GM18858 (cell line): ENCODE data around the gene TXNRD1.

Experiments used
- ATAC-seq: cut with Tn5 transposase; IDR thresholded peaks from one replicate; pipeline ENCODE4 v1.9.1; 2021; ENCODE audit not compliant: unreplicated experiment

TXNRD1 gene

DNA sequence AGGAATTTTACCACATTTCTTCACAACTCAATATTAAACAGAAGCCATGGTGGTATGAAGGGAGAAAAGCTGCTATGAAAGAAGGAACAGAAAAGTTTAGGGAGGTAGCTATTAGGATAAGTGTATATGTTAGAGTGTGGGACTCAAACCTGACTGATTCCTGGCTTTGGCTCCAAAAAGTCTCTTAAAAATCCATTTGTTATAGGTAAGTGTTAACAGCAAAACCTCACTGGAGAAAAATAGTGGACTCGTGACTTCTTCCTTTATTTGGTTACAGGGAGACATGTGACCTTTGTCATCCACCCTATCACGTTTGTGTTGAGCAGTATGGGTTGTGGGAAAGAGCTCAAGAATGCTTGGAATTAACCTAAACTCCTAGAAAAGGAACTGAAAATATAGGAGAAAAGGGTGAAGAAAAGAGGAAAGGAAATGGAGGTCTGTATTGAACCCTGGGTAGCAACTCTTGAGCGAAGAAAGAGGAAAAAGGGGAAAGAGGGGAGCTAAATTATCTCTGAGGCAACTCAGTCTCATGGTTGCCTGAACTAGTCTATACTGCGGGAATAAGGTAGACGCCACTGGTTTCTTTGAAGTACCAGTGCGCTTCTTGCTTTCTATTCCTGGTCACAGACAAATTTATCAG is 84.4 kb downstream of the TXNRD1 start:
- ATAC-seq, result no peak

- ATAC-seq, result peak; percentile 68
These were observed 88.1 kb downstream of the TXNRD1 start, which contains the start of gene EID3 for GRCh38 chr12:104303538-104304151. EID3 (plus strand) TSS chr12:104303739; CDS start chr12:104303935, 196 bp downstream.

DNA sequence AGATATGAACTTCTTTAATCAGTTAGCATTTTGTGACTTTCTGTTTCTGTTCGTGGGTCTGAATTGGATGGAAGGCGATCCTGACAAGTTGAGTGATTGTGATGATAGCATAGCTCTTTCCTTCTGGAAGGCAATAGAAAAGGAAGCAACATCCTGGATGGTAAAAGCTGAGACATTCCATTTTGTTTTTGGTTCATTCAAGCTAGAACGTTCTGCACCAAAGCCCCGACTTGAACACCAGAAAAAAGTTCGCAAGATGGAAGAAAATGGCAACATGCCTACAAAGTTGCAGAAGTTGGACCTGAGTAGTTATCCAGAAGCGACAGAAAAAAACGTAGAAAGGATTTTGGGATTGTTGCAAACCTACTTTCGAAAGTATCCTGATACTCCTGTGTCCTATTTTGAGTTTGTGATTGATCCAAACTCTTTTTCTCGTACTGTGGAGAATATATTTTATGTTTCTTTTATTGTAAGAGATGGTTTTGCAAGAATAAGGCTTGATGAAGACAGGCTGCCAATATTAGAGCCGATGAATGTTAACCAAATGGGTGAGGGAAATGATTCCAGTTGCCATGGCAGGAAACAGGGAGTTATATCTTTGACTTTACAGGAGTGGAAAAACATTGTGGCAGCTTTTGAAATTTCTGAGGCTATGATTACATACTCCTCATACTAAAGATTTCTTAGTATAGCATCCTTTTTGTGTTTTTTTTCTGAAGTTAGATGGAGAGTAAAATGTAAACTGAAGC is 88.9 kb downstream of the TXNRD1 start:
- ATAC-seq, result no peak

DNA sequence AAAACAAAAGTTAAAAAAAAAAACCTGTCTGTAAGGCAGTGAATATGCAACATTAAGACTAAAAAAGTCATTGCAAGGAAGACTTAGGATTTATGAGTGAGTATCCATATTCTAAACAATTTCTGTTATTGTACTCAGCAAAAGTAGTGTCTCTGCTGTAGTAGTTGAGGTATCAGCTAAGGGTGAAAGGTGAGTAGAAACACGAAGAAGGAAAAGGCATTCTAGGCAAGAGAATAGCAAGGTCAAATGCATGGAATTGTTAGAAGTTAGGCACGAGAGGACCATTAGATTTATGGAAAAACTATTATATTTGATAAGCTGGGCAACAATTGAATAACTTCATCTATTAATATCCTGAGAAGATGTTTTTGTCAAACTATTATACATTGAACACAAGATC is 89.8 kb downstream of the TXNRD1 start:
- no peak for ATAC-seq

GRCh38 chr12:104306376-104306775 is 90.8 kb downstream of the TXNRD1 start:
- ATAC-seq, result no peak

DNA sequence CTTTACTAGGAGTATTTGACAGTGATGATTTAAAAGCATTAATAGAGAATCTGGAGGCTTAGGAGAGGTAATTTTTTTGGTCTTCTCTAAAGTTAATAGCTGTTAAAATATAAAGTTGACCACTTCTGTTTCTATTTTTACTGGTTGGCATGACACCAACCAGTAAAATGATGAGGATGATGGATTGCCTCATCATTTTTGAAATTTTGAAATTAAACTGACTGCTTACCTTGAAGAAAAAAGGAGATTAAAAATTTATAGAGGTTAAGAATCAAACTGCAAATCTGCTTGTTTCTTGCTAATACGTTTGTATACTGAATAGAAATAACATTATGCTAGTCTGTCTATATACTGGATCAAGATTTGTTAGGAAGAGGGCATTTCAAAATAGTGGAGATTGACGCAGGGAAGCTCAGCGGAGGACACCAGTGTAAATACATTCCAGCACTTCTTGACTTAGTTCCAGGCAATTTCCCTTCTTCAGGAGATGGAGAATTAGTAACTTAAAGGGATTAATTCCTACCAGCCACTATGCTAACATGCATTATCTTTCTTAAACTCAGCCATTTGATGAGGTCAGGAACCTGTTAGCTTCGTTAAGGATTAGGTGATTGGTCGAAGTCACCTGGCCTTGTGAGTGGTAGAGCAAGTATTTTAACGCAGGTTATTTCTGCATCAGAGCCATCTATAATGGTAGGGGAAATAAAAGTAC is 91.5 kb downstream of the TXNRD1 start:
- ATAC-seq, result no peak

- ATAC-seq, result no peak
These were observed 92.0 kb downstream of the TXNRD1 start for GRCh38 chr12:104307655-104308000.

DNA sequence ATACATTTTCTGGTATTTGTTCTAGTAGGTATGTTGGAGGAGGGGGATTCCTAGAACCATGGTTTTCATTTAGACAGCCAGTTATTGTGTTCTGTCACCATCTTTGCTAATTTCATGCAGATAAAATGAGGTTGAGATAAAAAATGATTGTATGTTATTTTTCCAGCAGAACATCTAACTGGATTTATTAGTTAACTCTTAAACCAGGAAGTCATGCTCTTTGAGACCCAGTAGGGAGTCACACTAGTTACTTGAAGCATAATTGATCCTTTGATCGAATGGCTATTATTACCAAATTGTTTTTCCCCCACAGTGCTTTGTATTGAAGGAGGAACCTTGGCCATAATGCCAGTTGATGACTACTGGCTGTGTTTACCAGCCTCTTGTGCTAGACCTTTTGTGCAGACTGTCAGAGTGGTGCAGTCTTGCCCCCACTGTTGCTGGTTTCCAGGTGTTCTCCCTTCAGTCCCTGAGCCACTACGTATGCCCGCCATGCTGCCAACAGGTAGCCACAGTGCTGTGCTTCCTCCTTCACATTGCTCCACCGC is 93.9 kb downstream of the TXNRD1 start:
- no peak for ATAC-seq

GRCh38 chr12:104310751-104311633 is 95.4 kb downstream of the TXNRD1 start:
- no peak for ATAC-seq

GRCh38 chr12:104312202-104312601 is 96.6 kb downstream of the TXNRD1 start:
- ATAC-seq, result no peak

GRCh38 chr12:104312654-104313053 is 97.1 kb downstream of the TXNRD1 start:
- ATAC-seq, result no peak

DNA sequence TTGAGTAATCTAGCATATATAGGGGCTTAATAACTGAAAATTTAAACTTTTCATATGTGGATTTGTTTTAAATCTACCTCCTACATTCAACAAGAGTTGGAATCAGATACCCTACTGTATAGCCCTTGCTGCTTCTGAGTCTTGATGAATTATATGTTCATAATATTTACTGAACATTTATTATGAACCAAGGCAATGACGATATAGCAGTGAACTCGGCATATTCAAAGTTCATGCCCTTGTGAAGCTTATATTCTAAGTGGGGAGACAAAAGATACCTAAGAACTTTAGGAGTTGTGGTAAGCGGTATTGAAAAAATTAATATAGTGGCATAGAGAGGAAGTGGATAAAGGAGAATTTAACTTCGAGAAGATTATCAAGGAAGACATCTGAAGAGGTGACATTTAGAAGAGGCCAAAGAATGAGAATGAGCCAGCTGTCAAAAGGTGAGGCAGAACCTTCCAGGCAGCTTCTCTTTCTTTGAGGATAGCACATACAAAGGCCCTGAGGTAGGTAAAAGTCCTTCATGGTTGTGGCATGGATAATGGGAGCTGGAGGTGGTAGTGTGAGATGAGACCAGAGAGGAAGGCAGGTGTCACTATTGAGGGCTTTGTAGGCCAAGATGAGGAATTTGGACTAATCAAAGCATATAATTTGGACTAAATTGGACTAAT is 98.1 kb downstream of the TXNRD1 start:
- no peak for ATAC-seq

DNA sequence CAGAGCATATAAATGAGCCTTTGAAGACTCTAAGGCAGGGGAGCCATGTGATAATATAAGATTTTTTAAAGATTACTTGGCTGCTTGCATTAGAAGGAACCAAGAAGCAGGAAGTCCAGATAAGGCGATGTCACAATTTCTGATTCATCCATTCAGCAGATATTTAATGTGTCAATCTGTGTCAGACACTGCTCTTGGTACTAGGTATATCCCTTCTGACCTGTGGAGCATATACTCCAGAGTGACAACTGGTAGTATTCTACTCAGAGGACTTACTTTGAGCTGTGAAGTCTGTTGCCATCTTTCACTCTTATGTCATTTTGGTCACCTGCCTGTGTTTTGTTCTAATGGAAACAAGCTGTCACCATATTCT is 98.6 kb downstream of the TXNRD1 start:
- ATAC-seq, result no peak

DNA sequence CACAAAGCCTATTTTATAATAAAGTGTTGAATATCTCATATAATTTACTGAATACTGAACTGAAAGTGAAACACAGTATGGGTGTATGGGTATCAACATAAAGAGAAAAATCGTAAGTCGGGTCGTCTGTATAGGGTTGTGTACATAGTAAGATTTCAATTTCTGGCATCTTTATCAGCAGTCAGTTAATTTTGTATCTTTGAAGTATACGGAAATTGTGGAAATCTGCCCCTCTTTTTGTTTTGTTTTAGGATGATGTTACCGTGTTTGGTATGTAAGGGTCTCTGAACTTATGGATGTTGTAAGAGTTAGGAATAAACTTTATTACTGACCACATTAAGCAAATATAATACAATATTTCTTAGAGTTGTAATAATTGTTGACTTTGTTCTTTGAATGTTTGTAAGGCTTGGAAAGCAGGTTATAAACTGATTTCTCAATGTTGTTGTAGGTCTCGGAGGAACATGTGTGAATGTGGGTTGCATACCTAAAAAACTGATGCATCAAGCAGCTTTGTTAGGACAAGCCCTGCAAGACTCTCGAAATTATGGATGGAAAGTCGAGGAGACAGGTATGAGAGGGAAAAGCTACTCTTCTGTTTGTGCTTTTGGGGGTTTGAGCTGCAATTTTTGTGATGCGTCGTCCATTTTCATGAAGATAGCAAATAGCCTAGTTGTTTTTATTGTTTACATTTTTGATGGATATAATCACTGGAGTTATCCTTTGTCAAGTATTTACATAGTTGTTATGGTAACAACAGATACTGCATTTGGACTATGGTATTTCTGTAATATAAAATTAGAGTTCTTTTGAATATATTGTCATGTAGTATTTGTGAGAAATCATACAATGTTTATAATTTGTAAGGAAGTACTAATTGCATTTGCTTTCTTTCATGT is 100.0 kb downstream of the TXNRD1 start:
- ATAC-seq, result no peak

- ATAC-seq, result no peak
These were observed 101.4 kb downstream of the TXNRD1 start for GRCh38 chr12:104316936-104317335.

DNA sequence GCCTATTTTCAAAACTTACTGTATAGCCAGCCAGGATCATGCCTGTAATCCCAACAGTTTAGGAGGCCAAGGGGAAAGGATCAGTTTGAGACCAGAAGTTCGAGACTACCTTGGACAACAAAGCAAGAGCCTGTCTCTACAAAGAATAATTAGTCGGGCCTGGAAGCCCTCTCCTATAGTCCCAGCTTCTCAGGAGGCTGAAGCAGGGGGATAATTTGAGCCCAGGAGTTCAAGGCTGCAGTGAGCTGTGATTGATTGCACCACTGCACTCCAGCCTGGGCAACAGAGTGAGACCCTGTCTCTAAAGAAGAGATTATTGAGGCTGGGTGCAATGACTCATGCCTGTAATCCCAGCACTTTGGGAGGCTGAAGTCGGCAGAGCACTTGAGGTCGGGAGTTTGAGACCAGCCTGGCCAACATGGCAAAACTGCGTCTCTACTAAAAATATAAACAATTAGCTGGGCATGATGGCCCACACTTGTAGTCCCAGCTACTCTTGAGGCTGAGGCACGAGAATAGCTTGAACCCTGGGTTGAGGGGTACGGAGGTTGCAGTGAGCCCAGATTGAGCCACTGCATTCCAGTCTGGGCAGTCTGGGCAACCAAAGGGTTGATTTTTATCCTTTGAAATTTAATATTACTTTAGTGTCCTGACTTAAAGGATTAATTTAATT is 102.1 kb downstream of the TXNRD1 start:
- no peak for ATAC-seq

GRCh38 chr12:104319028-104319427 is 103.4 kb downstream of the TXNRD1 start:
- no peak for ATAC-seq

DNA sequence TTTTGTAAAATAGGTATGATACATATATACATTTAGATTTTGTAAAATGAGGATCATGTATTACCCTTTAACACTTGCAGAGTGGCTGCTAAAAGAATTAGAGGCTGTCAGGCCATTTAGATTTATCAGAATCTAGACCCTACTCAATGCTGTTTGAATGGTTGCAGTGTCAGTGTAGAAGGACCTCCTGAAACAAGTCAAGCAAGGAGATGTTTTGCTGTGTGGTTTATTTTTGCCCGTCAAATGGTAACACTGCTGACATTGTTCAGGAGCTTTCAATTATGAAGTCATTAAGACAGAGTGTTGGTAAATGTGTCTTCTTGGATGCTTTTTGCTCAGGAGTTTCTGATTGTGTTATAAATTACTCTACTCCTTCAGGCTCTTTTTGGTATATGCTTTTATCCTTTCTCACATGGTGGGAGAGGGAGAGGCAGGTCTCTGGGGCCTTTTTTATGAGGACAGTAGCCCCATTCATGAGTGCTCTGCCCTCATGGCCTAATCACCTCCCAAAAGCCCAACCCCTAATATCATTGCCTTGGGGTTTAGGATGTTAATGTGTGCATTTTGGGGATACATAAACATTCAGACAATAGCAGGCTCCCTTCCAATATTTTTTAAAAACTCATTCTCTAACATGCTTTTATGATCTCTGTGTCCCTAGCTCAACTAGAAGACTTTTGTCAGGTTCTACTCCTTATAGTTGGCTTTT is 104.5 kb downstream of the TXNRD1 start:
- ATAC-seq, result no peak
